HepG2 (cell line): ENCODE measurements around the gene RSPH9. TPM values are rescaled to one million over a fixed set of nuclear protein-coding genes. Genes with fewer than 3 reads are reported as not detected.

Experiments used
- ATF2 ChIP-seq: sonication (generic); formaldehyde crosslinking; IDR thresholded peaks from 2 replicates; pipeline ENCODE4 v1.4.0; 2020; ENCODE audit warnings: missing genetic modification reagents
- EEA1 ChIP-seq: sonication (generic); formaldehyde crosslinking; IDR thresholded peaks from 2 replicates; pipeline ENCODE4 v1.5.1; 2020; ENCODE audit warnings: mild to moderate bottlenecking, missing genetic modification reagents, borderline replicate concordance
- GMEB1 ChIP-seq: sonication (generic); formaldehyde crosslinking; IDR thresholded peaks from 2 replicates; pipeline ENCODE4 v1.5.1; 2020; ENCODE audit warnings: missing genetic modification reagents, mild to moderate bottlenecking, borderline replicate concordance
- IRF1 ChIP-seq: sonication (generic); formaldehyde crosslinking; IDR thresholded peaks from 2 replicates; pipeline ENCODE4 v1.4.0; 2020; ENCODE audit warnings: low read depth, mild to moderate bottlenecking, missing genetic modification reagents
- IRF9 ChIP-seq: sonication (generic); formaldehyde crosslinking; IDR thresholded peaks from 2 replicates; pipeline ENCODE4 v1.8.0; 2022; ENCODE audit warnings: missing genetic modification reagents, mild to moderate bottlenecking, borderline replicate concordance
- MED1 ChIP-seq: sonication (generic); formaldehyde crosslinking; IDR thresholded peaks from 2 replicates; pipeline ENCODE4 v1.4.0; 2020; ENCODE audit warnings: missing genetic modification reagents
- MEIS1 ChIP-seq: sonication (generic); formaldehyde crosslinking; IDR thresholded peaks from 2 replicates; pipeline ENCODE4 v1.9.0; 2021; ENCODE audit warnings: mild to moderate bottlenecking, missing genetic modification reagents, moderate library complexity, borderline replicate concordance
- PATZ1 ChIP-seq: sonication (generic); formaldehyde crosslinking; IDR thresholded peaks from 2 replicates; pipeline ENCODE4 v1.4.0; 2020; ENCODE audit warnings: missing genetic modification reagents
- PRMT3 ChIP-seq: sonication (generic); formaldehyde crosslinking; IDR thresholded peaks from 2 replicates; pipeline ENCODE4 v1.8.1; 2022; ENCODE audit warnings: low read depth, mild to moderate bottlenecking, moderate library complexity, missing genetic modification reagents, borderline replicate concordance
- RCOR2 ChIP-seq: IDR thresholded peaks from 2 replicates; pipeline ENCODE4 v1.6.1; 2016; ENCODE audit warnings: missing biosample characterization, missing genetic modification reagents
- SMYD3 ChIP-seq: sonication (generic); formaldehyde crosslinking; IDR thresholded peaks from 2 replicates; pipeline ENCODE4 v1.8.1; 2023; ENCODE audit warnings: mild to moderate bottlenecking, missing genetic modification reagents
- ZHX1 ChIP-seq: sonication (generic); formaldehyde crosslinking; IDR thresholded peaks from 2 replicates; pipeline ENCODE4 v1.8.1; 2022; ENCODE audit warnings: low read depth, mild to moderate bottlenecking, missing genetic modification reagents
- ZNF414 ChIP-seq: sonication (generic); formaldehyde crosslinking; IDR thresholded peaks from 2 replicates; pipeline ENCODE4 v1.5.0; 2020; ENCODE audit warnings: missing genetic modification reagents
- ZNF564 ChIP-seq: sonication (generic); formaldehyde crosslinking; IDR thresholded peaks from 2 replicates; pipeline ENCODE4 v1.8.1; 2023; ENCODE audit warnings: mild to moderate bottlenecking, missing genetic modification reagents
- ZNF776 ChIP-seq: sonication (generic); formaldehyde crosslinking; IDR thresholded peaks from 2 replicates; pipeline ENCODE4 v1.4.0; 2020; ENCODE audit warnings: mild to moderate bottlenecking, missing genetic modification reagents
- polyA plus RNA-seq, 8 experiments: library from polyadenylated mRNA; depleted of rRNA in 3 of 8; stranded (reverse) in 7 of 8; unstranded in 1 of 8; fragments of >200 nt; fragmentation: Illumina TruSeq in 4 of 8; extraction: Trizol in 4 of 8; gene quantifications; 2 replicates each; pipeline versions ENCODE4 v1.2.1 to v1.2.3, GENCODE V29; 2011 to 2016; ENCODE audit warnings: low read depth in 4 of 8, missing spikeins in 1 of 8, mixed read lengths in 1 of 8; ENCODE audit not compliant: insufficient read depth in 1 of 8
- total RNA-seq, 5 experiments: library from RNA; depleted of rRNA; stranded (reverse); fragments of >200 nt; fragmentation: Illumina TruSeq; extraction: Trizol; gene quantifications; 2 replicates each; pipeline ENCODE4 v1.2.3, GENCODE V29; 2016; ENCODE audit warnings: low read depth in 1 of 5

RSPH9 gene
- total and polyA plus RNA-seq, 2 of the 13 experiments (the other 11 are each of a cell fraction or from before 2014, with no cell fraction given) = 0.04 TPM; not detected in 1

- TF ChIP-seq ZHX1 (CRISPR knock-in tag) (peak; percentile 53; the same call in 1 of the 2 replicates), PATZ1 (CRISPR knock-in tag) (peak; percentile 60; the same call in 1 of the 2 replicates), ZNF564 (CRISPR knock-in tag) (no peak), GMEB1 (CRISPR knock-in tag) (no peak), ZNF776 (CRISPR knock-in tag) (peak; percentile 54; the same call in 1 of the 2 replicates), RCOR2 (CRISPR knock-in tag) (no peak), IRF1 (CRISPR knock-in tag) (0 out of 2 replicates have a peak, but pooled peaks have one; percentile 63), EEA1 (CRISPR knock-in tag) (peak; percentile 71; the same call in 1 of the 2 replicates), MEIS1 (CRISPR knock-in tag) (peak; percentile 86), SMYD3 (CRISPR knock-in tag) (no peak), ATF2 (CRISPR knock-in tag) (peak; percentile 68; the same call in 1 of the 2 replicates), ZNF414 (CRISPR knock-in tag) (peak; percentile 92), PRMT3 (CRISPR knock-in tag) (peak; percentile 19; the same call in 1 of the 2 replicates), MED1 (peak; percentile 87), IRF9 (CRISPR knock-in tag) (peak; percentile 90; the same call in 1 of the 2 replicates)
Measured at GRCh38 chr6:43668151-43669028, 23.6 kb downstream of the RSPH9 start (continued).
